Measurements from ENCODE around the gene CAB39L. TPM values are rescaled to one million over a fixed set of nuclear protein-coding genes. Genes with fewer than 3 reads are reported as not detected.

The CAB39L gene
- total and polyA plus RNA-seq, 2 of the 13 experiments (the other 11 are each of a cell fraction or from before 2014, with no cell fraction given) = 3.1 to 6.1 TPM

DNA sequence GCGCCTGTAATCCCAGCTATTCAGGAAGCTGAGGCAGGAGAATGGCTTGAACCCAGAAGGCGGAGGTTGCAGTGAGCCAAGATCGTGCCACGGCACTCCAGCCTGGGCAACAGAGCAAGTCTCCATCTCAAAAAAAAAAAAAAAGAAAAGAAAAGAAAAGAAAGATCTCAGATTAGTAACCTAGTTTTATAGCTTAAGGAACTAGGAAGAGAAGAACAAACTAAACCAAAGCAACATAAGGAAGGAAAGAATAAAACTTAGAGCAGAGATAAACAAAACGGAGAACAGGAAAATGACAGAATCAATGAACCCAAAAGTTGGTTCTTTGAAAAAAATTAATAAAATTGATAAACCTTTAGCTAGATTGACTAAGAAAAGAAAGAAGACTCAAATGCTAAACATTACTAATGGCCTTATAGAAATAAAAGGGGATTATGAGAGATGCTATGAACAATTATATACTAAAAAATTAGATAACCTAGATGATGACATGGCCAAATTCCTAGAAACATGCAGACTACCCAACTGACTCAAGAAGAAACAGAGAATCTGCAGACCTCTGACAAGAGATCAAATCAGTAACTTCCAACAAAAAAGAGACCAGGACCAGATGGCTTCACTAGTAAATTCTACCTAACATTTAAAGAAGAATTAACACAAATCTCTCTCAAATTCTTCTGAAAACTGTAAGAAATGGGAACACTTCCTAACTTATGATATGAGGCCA is 127.9 kb downstream of the CAB39L start:
- Histone ChIP-seq H3K79me2 (ENCODE audit: insufficient read depth, low read length) (no peaks in the 10 kb centered on the region), H3K4me2 (ENCODE audit: low read depth, low read length) (no peak overlapping the region), H2AFZ (ENCODE audit: low read length) (no peak overlapping the region), H3K27me3 (ENCODE audit: control insufficient read depth in 1 of 2, insufficient read depth in 2 of 2, low read length in 2 of 2) (no peaks in the 10 kb centered on the region), H3K4me3 (replicated peaks in 1 of 3; ENCODE audit: insufficient read depth in 1 of 3, low read depth in 2 of 3, low read length in 3 of 3) (no peak overlapping the region), H4K20me1 (ENCODE audit: insufficient read depth, low read length) (no peaks in the 10 kb centered on the region), H3K9me3 (ENCODE audit: low read length) (no peaks in the 10 kb centered on the region), H3K27ac (ENCODE audit: extremely low read length, insufficient read depth, low read length) (no peak overlapping the region), H3K4me1 (ENCODE audit: insufficient read depth, low read length) (peaks cover 18% of the 10 kb centered on the region), H3K9ac (ENCODE audit: insufficient read depth, low read depth, low read length) (no peak overlapping the region), H3K36me3 (replicated peaks in 1 of 2; ENCODE audit: control insufficient read depth in 1 of 2, insufficient read depth in 2 of 2, low read length in 2 of 2) (no peaks in the 10 kb centered on the region)
- intact Hi-C loops (cut with micrococcal nuclease; ENCODE audit: unreplicated experiment) (loop anchor here (2.0 kb wide), 1 partner anchor 15 kb away; no protein-coding TSS in a partner anchor), in situ Hi-C loops (cut with HindIII; ENCODE audit: extremely low pct_ligation_motif_present, low pct_unique_long_range_greater_than_20kb) (no loop called here)
- no peak for FAIRE-seq
- 93% methylated on average over 5 of the region's 5 CpGs for WGBS (ENCODE audit: low lambda C conversion rate)
- ChIA-PET CTCF (ENCODE audit: low intra/inter-chr PET ratio, low total read pairs) (no interaction called here), POLR2A (no interaction called here)
- no TSS peak for BruUV-seq (replicated peaks)
- no peak for TF ChIP-seq KLF13 (CRISPR knock-in tag; IDR thresholded peaks at IDR 0.05)
- TF ChIP-seq ZNF724P (CRISPR knock-in tag; IDR thresholded peaks at IDR 0.05; ENCODE audit: borderline replicate concordance) = no peak
- TF ChIP-seq SAFB2 (CRISPR knock-in tag; IDR thresholded peaks at IDR 0.05; ENCODE audit: borderline replicate concordance, low read depth) = no peak
- no peak for TF ChIP-seq ZFP90 (CRISPR knock-in tag; IDR thresholded peaks at IDR 0.05; ENCODE audit: borderline replicate concordance)
- TF ChIP-seq NCOA2 (CRISPR knock-in tag; IDR thresholded peaks at IDR 0.05) = no peak
- TF ChIP-seq ZC3H4 (CRISPR knock-in tag; IDR thresholded peaks at IDR 0.05; ENCODE audit: borderline replicate concordance) = no peak
- no peak for TF ChIP-seq ARHGAP35 (CRISPR knock-in tag; IDR thresholded peaks at IDR 0.05; ENCODE audit: borderline replicate concordance)
- TF ChIP-seq, protein P1, sequence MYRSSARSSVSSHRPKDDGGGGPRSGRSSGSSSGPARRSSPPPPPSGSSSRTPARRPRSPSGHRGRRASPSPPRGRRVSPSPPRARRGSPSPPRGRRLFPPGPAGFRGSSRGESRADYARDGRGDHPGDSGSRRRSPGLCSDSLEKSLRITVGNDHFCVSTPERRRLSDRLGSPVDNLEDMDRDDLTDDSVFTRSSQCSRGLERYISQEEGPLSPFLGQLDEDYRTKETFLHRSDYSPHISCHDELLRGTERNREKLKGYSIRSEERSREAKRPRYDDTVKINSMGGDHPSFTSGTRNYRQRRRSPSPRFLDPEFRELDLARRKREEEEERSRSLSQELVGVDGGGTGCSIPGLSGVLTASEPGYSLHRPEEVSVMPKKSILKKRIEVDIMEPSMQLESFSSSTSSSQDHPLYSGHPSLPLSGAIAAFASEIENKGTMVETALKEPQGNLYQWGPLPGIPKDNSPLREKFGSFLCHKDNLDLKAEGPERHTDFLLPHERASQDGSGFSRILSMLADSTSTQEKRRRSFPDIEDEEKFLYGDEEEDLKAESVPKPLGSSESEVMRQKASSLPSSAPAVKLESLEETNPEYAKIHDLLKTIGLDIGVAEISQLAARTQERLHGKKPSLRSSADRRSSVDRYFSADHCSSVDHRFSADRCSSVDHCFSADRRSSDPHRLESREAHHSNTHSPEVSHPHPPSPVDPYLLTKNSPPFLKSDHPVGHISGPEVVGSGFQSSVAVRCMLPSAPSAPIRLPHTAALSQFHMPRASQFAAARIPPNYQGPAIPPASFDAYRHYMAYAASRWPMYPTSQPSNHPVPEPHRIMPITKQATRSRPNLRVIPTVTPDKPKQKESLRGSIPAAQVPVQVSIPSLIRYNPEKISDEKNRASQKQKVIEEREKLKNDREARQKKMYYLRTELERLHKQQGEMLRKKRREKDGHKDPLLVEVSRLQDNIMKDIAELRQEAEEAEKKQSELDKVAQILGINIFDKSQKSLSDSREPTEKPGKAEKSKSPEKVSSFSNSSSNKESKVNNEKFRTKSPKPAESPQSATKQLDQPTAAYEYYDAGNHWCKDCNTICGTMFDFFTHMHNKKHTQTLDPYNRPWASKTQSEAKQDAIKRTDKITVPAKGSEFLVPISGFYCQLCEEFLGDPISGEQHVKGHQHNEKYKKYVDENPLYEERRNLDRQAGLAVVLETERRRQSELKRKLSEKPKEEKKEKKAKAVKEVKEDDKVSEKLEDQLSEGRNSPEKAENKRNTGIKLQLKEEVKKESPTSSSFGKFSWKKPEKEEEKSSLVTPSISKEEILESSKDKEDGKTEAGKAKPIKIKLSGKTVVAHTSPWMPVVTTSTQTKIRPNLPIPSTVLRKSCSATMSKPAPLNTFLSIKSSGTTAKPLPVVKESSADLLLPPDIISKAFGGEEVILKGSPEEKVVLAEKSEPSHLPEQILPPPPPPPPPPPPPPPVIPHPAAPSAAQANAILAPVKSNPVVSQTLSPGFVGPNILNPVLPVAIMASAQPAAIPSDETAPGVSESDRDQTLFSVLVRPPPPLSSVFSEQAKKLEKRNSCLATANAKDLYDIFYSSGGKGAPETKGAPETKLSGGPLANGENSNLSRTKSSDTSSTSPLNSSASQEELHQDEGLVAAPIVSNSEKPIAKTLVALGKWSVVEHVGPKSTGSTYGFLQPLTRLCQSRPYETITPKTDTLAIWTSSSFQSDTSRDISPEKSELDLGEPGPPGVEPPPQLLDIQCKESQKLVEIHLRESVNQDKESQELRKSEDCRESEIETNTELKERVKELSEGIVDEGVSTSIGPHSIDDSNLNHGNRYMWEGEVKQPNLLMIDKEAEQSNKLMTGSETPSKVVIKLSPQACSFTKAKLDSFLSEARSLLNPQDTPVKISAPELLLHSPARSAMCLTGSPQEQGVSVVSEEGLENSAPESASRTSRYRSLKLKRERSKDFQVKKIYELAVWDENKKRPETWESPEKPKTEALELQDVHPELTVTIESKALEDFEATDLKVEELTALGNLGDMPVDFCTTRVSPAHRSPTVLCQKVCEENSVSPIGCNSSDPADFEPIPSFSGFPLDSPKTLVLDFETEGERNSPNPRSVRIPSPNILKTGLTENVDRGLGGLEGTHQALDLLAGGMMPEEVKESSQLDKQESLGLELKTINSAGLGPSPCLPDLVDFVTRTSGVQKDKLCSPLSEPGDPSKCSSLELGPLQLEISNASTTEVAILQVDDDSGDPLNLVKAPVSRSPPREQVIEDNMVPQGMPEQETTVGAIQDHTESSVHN (CRISPR knock-in tag; IDR thresholded peaks at IDR 0.05) = no peak
- TF ChIP-seq ZNF350 (CRISPR knock-in tag; IDR thresholded peaks at IDR 0.05; ENCODE audit: borderline replicate concordance, low read depth) = no peak
- TF ChIP-seq AGO1 (IDR thresholded peaks at IDR 0.05; ENCODE audit: low read depth, low read length, poor library complexity, severe bottlenecking) = no peak
- no peak for TF ChIP-seq ZNF382 (CRISPR knock-in tag; IDR thresholded peaks at IDR 0.05; ENCODE audit: borderline replicate concordance)
- TF ChIP-seq ZNF367 (CRISPR knock-in tag; IDR thresholded peaks at IDR 0.05; ENCODE audit: borderline replicate concordance) = no peak
- TF ChIP-seq, protein P2, sequence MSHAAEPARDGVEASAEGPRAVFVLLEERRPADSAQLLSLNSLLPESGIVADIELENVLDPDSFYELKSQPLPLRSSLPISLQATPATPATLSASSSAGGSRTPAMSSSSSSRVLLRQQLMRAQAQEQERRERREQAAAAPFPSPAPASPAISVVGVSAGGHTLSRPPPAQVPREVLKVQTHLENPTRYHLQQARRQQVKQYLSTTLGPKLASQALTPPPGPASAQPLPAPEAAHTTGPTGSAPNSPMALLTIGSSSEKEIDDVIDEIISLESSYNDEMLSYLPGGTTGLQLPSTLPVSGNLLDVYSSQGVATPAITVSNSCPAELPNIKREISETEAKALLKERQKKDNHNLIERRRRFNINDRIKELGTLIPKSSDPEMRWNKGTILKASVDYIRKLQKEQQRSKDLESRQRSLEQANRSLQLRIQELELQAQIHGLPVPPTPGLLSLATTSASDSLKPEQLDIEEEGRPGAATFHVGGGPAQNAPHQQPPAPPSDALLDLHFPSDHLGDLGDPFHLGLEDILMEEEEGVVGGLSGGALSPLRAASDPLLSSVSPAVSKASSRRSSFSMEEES (CRISPR knock-in tag; IDR thresholded peaks at IDR 0.05) = no peak
- no peak for ATAC-seq
- DNase-seq (ENCODE audit: low spot score) = no peak

All from HepG2 (cell line).